ENCODE data around the gene NEK5.
A peak's percentile ranks its signal among the peaks of the same experiment; 100 is the strongest.

Gene NEK5

GRCh38 chr13:52002361-52002760, 126.5 kb downstream of the NEK5 start:
- H3K4me3 ChIP-seq (ENCODE audit: insufficient read depth, low read length, poor library complexity, severe bottlenecking), result no peak overlapping the region
- H3K36me3 ChIP-seq (ENCODE audit: low read length), result no peaks in the 10 kb centered on the region
- H3F3A ChIP-seq (ENCODE audit: insufficient read depth), result no peaks in the 10 kb centered on the region
- no peak overlapping the region for H3K9ac ChIP-seq (ENCODE audit: low read length)
- no peaks in the 10 kb centered on the region for H3K79me2 ChIP-seq (ENCODE audit: insufficient read depth, low read length)
- H3K27me3 ChIP-seq (ENCODE audit: low read length), result no peaks in the 10 kb centered on the region
- H3K9me3 ChIP-seq (ENCODE audit: insufficient read depth, low read length), result no peaks in the 10 kb centered on the region
- TF ChIP-seq CTCF (IDR thresholded peaks at IDR 0.05; ENCODE audit: insufficient read depth, low read length, poor library complexity, severe bottlenecking) (no peak), EZH2phosphoT487 (conservative IDR thresholded peaks at IDR 0.05; ENCODE audit: low read length) (no peak)
- H3K9me2 ChIP-seq (replicated peaks; ENCODE audit: insufficient read depth, low read length), result no peaks in the 10 kb centered on the region
- no peak overlapping the region for H3K4me2 ChIP-seq (ENCODE audit: low read depth, low read length, poor library complexity, severe bottlenecking)
- H2AFZ ChIP-seq (ENCODE audit: low read depth, low read length, severe bottlenecking), result no peak overlapping the region
- H3K27ac ChIP-seq (ENCODE audit: low read depth, low read length), result no peak overlapping the region
- no peaks in the 10 kb centered on the region for H4K20me1 ChIP-seq (ENCODE audit: low read depth, low read length)

- TF ChIP-seq EZH2phosphoT487 (conservative IDR thresholded peaks at IDR 0.05; ENCODE audit: low read length) (no peak), CTCF (IDR thresholded peaks at IDR 0.05; ENCODE audit: insufficient read depth, low read length, poor library complexity, severe bottlenecking) (peak; percentile 44)
- no peaks in the 10 kb centered on the region for H3K27me3 ChIP-seq (ENCODE audit: low read length)
- H3K4me2 ChIP-seq (ENCODE audit: low read depth, low read length, poor library complexity, severe bottlenecking), result no peak overlapping the region
- no peaks in the 10 kb centered on the region for H3K79me2 ChIP-seq (ENCODE audit: insufficient read depth, low read length)
- H3K4me3 ChIP-seq (ENCODE audit: insufficient read depth, low read length, poor library complexity, severe bottlenecking), result no peak overlapping the region
- no peak overlapping the region for H2AFZ ChIP-seq (ENCODE audit: low read depth, low read length, severe bottlenecking)
- no peaks in the 10 kb centered on the region for H3K9me2 ChIP-seq (replicated peaks; ENCODE audit: insufficient read depth, low read length)
- H4K20me1 ChIP-seq (ENCODE audit: low read depth, low read length), result no peaks in the 10 kb centered on the region
- H3F3A ChIP-seq (ENCODE audit: insufficient read depth), result no peaks in the 10 kb centered on the region
- no peaks in the 10 kb centered on the region for H3K36me3 ChIP-seq (ENCODE audit: low read length)
- H3K27ac ChIP-seq (ENCODE audit: low read depth, low read length), result no peak overlapping the region
- H3K9ac ChIP-seq (ENCODE audit: low read length), result no peak overlapping the region
- H3K9me3 ChIP-seq (ENCODE audit: insufficient read depth, low read length), result no peaks in the 10 kb centered on the region
Observed at GRCh38 chr13:52001120-52001731, 127.6 kb downstream of the NEK5 start.

GRCh38 chr13:51999921-52000320, 129.0 kb downstream of the NEK5 start:
- H3K79me2 ChIP-seq (ENCODE audit: insufficient read depth, low read length), result no peaks in the 10 kb centered on the region
- H3K4me3 ChIP-seq (ENCODE audit: insufficient read depth, low read length, poor library complexity, severe bottlenecking), result no peak overlapping the region
- no peak overlapping the region for H3K27ac ChIP-seq (ENCODE audit: low read depth, low read length)
- no peaks in the 10 kb centered on the region for H3K9me2 ChIP-seq (replicated peaks; ENCODE audit: insufficient read depth, low read length)
- H4K20me1 ChIP-seq (ENCODE audit: low read depth, low read length), result no peaks in the 10 kb centered on the region
- H3K9ac ChIP-seq (ENCODE audit: low read length), result no peak overlapping the region
- H3K9me3 ChIP-seq (ENCODE audit: insufficient read depth, low read length), result no peaks in the 10 kb centered on the region
- H3F3A ChIP-seq (ENCODE audit: insufficient read depth), result no peaks in the 10 kb centered on the region
- TF ChIP-seq EZH2phosphoT487 (conservative IDR thresholded peaks at IDR 0.05; ENCODE audit: low read length) (no peak), CTCF (IDR thresholded peaks at IDR 0.05; ENCODE audit: insufficient read depth, low read length, poor library complexity, severe bottlenecking) (no peak)
- H3K36me3 ChIP-seq (ENCODE audit: low read length), result no peaks in the 10 kb centered on the region
- no peak overlapping the region for H3K4me2 ChIP-seq (ENCODE audit: low read depth, low read length, poor library complexity, severe bottlenecking)
- no peaks in the 10 kb centered on the region for H3K27me3 ChIP-seq (ENCODE audit: low read length)
- H2AFZ ChIP-seq (ENCODE audit: low read depth, low read length, severe bottlenecking), result no peak overlapping the region
